ENCODE results near the gene AHRR.

DNA sequence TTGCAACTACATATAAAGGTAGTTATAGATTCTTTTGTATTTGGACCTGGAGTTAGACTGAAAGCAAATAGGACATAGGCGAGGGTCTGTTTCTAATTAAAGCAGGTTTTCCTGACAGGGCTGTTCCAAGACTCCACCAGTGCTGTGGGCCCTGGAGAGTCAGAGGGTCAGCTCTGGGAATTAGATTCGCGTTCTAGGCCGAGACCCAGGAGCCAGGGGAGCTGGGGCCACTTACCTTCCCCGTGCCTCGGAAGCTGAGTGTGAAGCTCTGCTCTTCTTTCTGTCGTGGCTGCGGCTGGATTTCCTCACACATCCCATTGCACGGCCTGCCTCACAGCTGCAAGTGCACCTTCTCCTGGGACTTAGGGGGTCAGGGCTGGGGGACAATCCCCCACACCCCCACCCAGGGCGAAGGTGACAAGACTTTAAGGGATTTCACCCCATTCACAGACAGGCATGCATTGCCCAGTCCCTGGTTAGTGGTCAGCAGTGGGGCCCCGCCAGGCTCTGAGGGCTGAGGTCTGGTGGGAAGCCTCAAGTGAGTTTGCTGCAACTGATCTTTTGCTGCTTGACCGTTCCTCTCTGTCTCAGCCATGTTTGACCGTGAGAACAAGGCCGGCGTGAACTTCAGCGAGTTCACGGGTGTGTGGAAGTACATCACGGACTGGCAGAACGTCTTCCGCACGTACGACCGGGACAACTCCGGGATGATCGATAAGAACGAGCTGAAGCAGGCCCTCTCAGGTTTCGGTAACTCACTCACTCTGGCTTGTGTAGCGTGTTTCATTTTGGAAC is 15.3 kb upstream of the AHRR start:
- TF ChIP-seq, protein P1, sequence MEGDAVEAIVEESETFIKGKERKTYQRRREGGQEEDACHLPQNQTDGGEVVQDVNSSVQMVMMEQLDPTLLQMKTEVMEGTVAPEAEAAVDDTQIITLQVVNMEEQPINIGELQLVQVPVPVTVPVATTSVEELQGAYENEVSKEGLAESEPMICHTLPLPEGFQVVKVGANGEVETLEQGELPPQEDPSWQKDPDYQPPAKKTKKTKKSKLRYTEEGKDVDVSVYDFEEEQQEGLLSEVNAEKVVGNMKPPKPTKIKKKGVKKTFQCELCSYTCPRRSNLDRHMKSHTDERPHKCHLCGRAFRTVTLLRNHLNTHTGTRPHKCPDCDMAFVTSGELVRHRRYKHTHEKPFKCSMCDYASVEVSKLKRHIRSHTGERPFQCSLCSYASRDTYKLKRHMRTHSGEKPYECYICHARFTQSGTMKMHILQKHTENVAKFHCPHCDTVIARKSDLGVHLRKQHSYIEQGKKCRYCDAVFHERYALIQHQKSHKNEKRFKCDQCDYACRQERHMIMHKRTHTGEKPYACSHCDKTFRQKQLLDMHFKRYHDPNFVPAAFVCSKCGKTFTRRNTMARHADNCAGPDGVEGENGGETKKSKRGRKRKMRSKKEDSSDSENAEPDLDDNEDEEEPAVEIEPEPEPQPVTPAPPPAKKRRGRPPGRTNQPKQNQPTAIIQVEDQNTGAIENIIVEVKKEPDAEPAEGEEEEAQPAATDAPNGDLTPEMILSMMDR (conservative IDR thresholded peaks at IDR 0.05; ENCODE audit: low read length): no peak
- no peak for TF ChIP-seq EZH2phosphoT487 (IDR thresholded peaks at IDR 0.05; ENCODE audit: borderline replicate concordance, low read depth, low read length)

Data from OCI-LY7 (cell line).